H1 (cell line): ENCODE results near the gene GLB1L2.

Experiments
- CEBPB ChIP-seq: IDR thresholded peaks from 2 replicates; pipeline ENCODE4 v1.6.1; 2012; ENCODE audit warnings: low read depth, low read length
- CTCF ChIP-seq, 3 experiments: IDR thresholded peaks; 1 replicate in 2 of 3; 2 replicates in 1 of 3; pipeline versions ENCODE4 v1.5.1 to v1.6.1; 2011; ENCODE audit warnings: low read length in 3 of 3, mild to moderate bottlenecking in 3 of 3, inconsistent platforms in 2 of 3, low read depth in 1 of 3, moderate library complexity in 1 of 3; ENCODE audit not compliant: insufficient read depth in 1 of 3; ENCODE audit errors: control extremely low read depth in 1 of 3
- EZH2 ChIP-seq: fragments of 200-600 bp; sonication (generic); IDR thresholded peaks from 2 replicates; pipeline ENCODE4 v1.7.1; 2012; ENCODE audit warnings: low read depth, mild to moderate bottlenecking, moderate library complexity, low read length, inconsistent platforms; ENCODE audit not compliant: severe bottlenecking
- HDAC6 ChIP-seq: IDR thresholded peaks from one replicate; pipeline ENCODE4 v1.7.1; 2012; ENCODE audit warnings: low read depth, mild to moderate bottlenecking, inconsistent platforms, low read length, moderate library complexity
- JUN ChIP-seq: IDR thresholded peaks from 2 replicates; pipeline ENCODE4 v1.6.1; 2011; ENCODE audit warnings: low read depth, mild to moderate bottlenecking, improper control_type of control experiment, low read length
- KDM1A ChIP-seq: fragments of 200-600, 300-600 bp; sonication (generic); IDR thresholded peaks from 2 replicates; pipeline ENCODE4 v1.7.1; 2016; ENCODE audit warnings: mild to moderate bottlenecking, low read length, borderline replicate concordance
- KDM5A ChIP-seq: fragments of 200-600 bp; IDR thresholded peaks from 2 replicates; pipeline ENCODE4 v1.7.1; 2012; ENCODE audit warnings: mild to moderate bottlenecking, low read length, inconsistent platforms, mixed read lengths
- MAX ChIP-seq: IDR thresholded peaks from 2 replicates; pipeline ENCODE4 v1.6.1; 2012; ENCODE audit warnings: inconsistent platforms
- POLR2A ChIP-seq, 2 experiments: IDR thresholded peaks; 1 replicate in 1 of 2; 2 replicates in 1 of 2; pipeline ENCODE4 v1.6.1; 2011; ENCODE audit warnings: low read depth in 2 of 2, low read length in 2 of 2, mild to moderate bottlenecking in 2 of 2; ENCODE audit errors: control extremely low read depth in 1 of 2
- RFX5 ChIP-seq: IDR thresholded peaks from 2 replicates; pipeline ENCODE4 v1.6.1; 2011; ENCODE audit warnings: low read depth, low read length, improper control_type of control experiment, borderline replicate concordance
- SIN3A ChIP-seq, 2 experiments: IDR thresholded peaks in 1 of 2; conservative IDR thresholded peaks in 1 of 2; 2 replicates each; pipeline ENCODE4 v1.6.1; 2011 to 2012; ENCODE audit warnings: low read length in 2 of 2, improper control_type of control experiment in 1 of 2, low read depth in 1 of 2, mild to moderate bottlenecking in 1 of 2
- SP1 ChIP-seq: IDR thresholded peaks from 2 replicates; pipeline ENCODE4 v1.6.1; 2011; ENCODE audit warnings: low read depth, low read length
- ZNF274 ChIP-seq: IDR thresholded peaks from 2 replicates; pipeline ENCODE4 v1.7.0; 2012; ENCODE audit warnings: low read length, borderline replicate concordance; ENCODE audit errors: extremely low read depth

GRCh38 chr11:134358165-134358855 is 26.5 kb downstream of the GLB1L2 start:
- TF ChIP-seq HDAC6 (no peak), CTCF (IDR thresholded peaks at IDR 0.05; ENCODE audit: control extremely low read depth in 1 of 3, insufficient read depth in 1 of 3, low read depth in 1 of 3, low read length in 3 of 3) (no peak), RFX5 (no peak), POLR2A (IDR thresholded peaks at IDR 0.05; ENCODE audit: control extremely low read depth in 1 of 2, low read depth in 2 of 2, low read length in 2 of 2) (no peak), KDM5A (no peak), KDM1A (no peak), SIN3A (conservative IDR thresholded peaks at IDR 0.05 in 1 of 2, IDR thresholded peaks at IDR 0.05 in 1 of 2; ENCODE audit: low read depth in 1 of 2, low read length in 2 of 2) (no peak), SP1 (no peak), EZH2 (no peak), MAX (no peak), CEBPB (no peak), JUN (no peak), ZNF274 (no peak)
